DMS 273 (cell line): ENCODE data around the gene KLHL6.
A peak's percentile ranks its signal among the peaks of the same experiment; 100 is the strongest.

Source experiments
- DNase-seq: peaks from one replicate; lab custom pipeline; 2025; ENCODE audit not compliant: unreplicated experiment; lab: John Stamatoyannopoulos, UW

KLHL6 gene, protein sequence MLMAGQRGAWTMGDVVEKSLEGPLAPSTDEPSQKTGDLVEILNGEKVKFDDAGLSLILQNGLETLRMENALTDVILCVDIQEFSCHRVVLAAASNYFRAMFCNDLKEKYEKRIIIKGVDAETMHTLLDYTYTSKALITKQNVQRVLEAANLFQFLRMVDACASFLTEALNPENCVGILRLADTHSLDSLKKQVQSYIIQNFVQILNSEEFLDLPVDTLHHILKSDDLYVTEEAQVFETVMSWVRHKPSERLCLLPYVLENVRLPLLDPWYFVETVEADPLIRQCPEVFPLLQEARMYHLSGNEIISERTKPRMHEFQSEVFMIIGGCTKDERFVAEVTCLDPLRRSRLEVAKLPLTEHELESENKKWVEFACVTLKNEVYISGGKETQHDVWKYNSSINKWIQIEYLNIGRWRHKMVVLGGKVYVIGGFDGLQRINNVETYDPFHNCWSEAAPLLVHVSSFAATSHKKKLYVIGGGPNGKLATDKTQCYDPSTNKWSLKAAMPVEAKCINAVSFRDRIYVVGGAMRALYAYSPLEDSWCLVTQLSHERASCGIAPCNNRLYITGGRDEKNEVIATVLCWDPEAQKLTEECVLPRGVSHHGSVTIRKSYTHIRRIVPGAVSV

DNA sequence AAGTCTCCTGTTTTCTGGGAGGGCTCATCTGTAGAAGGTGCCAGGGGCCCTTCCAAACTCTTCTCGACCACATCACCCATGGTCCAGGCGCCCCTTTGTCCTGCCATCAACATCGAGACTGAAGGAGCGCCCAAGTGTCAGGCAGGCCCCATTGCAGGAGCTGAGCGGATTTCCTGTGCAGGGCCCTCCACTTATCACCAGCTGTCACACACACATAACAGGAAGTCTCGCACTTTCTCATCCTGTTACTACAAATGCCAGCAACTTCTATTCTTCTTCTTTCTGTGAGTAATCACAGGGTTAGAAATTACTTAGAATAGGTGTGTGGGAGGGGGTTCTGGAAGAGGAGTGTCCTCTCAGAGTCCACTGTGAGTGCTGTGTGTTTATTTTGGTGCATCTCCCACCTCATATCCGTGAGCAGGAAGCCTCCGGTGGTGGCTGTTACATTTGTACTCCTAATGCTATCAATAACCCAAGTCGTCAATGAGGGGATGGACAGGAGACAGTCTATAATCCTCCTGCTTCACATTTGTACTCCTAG is at the start of gene KLHL6:
Gene KLHL6 (minus strand): TSS at position 166 of the 541 bp plus-strand sequence. CDS start 53 bp downstream, at position 113.
- no peak for DNase-seq

DNA sequence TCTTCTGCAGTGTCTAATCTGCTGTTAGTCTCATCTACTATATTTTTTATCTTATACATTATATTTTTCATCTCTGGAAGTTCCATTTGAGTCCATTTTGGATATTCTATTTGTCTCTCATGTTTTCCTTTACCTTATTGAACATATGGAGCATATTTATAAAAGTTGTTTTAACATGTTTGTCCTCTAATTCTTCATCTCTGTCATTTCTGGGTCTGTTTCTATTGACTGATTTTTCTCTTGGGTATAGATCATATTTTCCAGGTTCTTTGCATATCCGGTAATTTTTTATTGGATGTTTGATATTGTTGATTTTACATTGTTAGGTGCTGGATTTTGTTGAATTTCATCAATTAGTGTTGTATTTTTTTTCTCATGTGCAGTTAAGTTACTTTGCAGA is 42.5 kb upstream of the KLHL6 start:
- DNase-seq: no peak

DNA sequence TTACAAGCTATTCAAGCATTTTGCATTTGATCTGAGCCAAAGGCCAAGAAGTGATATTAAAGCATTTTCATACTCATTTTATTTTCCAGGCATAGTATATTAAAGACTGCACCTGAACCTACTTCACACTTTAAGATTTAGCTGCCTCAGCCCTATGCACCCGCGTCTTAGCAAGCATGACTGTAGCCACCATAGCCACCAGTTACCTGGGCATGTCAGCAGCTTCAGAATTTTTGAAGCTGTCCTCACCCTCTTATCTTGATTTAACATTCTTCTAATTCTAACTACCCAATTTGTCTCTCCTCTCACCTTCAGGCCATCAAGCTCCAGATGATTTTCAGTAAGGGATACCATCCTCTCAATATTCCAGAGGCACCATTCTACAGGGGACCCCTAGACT is 39.1 kb upstream of the KLHL6 start:
- no peak for DNase-seq

DNA sequence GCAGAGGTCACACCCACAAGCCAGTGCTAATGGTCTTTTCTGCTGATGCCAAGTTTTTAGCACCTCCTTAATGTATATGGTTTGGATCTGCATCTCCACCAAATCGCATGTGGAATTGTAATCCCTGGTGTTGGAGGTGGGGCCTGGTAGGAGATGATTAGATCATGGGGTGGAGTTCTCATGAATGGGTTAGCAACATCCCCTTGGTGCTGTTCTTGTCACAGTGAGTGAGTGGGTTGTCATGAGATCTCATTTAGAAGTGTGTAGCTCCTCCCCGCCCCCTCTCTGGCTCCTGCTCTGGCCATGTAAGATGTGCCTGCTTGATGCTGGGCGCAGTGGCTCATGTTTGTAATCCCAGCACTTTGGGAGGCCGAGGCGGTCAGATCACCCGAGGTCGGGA is 37.3 kb upstream of the KLHL6 start:
- no peak for DNase-seq

DNA sequence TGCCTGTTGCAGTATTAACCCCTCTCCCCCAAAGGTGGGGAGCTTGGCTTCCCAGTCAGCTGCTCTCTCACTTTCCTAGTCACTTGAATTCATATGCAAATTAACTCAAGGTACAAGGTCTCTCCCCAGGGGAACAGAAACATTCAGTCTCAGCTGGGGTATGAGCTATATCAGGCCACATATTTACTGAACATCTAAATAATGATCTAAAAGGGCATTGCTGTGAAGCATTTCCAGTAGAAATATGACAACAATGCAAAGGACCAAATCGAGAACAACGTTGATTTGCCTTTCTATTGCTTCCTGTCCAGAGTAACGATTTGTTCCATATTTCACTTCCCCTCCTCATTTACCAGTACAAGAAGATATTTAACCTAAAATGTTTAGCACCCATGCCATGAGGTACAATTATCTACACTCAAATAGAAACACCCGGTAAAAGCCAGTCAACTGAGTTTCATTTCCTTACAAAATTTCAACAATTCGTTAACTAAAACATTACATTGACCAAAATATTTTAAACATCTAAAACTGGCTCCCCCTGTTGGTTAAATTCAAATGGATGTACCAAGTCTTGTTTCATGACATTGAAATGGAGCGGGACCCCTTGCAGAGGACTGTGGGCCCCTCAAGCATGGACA is 36.5 kb upstream of the KLHL6 start:
- peak; percentile 27 for DNase-seq

DNA sequence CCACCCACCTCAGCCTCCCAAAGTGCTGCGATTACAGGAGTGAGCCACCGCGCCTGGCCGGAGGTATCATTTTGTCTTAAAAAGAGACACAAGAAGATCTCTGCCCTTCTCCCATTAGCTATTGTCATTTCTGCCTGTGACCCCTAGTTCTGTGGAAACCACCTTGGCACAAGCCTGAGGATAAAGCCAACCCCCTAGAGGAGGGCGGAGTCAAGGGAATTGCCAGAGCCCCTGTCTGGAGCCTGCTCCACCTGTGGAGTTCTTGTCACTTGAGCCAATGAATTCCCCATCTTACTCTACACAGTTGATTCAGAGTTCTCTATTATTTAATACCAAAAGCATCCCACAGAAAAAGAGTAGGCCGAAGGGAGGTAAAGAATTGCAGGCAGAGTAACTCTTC is 34.9 kb upstream of the KLHL6 start:
- DNase-seq: no peak

DNA sequence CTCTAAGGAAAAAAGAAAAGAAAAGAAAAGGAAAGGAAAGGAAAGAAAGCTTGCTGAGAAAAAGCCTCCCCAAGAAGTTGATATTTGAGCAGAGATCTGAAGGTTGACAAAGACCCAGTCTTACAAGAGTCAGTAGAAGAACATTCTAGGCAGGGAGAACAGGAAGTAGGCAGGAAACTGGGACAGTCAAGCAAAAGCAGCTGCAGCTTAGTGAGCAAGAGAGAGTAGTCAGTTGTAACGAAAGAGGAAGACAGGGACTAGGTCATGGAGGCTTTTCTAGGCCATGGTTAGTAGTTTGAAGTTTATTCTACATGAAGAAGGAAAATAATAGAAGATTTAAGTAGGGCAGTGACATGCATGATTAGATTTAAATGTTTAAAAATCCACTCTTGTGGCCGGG is 31.8 kb upstream of the KLHL6 start:
- DNase-seq: no peak

DNA sequence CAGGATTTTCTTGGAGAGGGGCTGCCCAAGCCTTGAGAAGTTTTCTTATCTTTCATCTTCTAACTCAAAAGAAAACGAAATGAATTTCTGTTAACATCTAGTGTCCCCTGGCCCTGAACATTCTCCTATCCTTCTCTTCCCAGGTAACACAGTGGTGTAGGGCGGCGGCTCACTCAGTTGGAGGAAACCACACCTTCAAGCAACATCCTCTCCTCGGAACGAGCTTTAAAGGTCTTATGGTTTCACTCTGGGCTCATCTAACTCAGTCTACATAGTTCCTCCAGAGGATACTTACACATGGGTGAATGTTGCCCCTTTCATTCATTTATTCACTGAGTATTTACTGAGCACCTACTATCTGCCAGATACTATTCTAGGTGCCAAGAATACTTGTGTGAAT is 31.0 kb upstream of the KLHL6 start:
- no peak for DNase-seq

DNA sequence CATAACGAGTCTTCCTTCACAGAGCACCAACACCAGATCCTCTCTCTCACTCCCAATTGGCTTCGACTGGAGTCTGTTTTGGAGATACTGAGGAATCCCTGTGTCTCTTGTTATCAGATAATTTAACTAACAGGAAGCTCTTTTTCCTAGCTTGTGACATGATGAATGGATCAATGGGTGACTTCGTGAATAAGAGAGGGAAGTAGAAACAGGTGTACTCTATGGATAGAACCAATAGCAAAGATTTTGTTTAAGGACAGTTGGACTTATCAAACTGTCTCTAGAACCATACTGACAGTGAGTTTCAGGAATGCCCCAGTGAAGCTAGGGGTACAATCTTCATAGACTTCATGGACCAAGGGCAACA is 29.4 kb upstream of the KLHL6 start:
- DNase-seq: no peak

DNA sequence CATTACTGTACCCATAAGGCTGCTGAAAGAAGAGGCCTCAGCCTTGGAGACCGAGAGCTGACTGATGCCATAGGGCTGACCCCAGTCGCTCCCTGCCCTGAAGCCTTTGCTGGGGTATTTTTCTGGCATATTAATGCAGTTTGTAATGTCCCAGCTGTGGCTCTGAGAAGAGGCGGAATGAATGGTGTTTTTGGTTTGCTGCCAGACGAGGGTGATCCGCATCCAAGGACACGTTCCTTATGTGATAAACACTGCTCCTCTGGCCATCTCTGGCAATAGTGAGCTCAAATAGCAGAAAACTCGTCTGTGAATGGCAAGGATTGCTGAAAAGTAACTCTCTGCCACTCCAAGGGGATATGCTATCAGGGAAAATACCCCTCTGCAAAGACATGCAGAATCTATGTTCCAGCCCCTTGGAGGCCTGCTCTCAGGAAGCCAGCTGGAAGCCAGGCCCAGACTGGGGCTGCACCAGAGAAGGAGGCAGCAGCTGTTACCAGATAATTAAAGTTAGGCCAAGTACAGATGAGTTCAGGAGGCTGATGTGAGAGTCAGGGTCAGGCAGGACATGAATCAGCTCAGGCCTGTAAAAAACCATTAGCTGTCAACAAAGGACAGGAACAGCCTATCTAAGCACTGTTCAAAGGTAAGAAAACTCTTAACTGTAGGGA is 28.9 kb upstream of the KLHL6 start:
- peak; percentile 94 for DNase-seq

DNA sequence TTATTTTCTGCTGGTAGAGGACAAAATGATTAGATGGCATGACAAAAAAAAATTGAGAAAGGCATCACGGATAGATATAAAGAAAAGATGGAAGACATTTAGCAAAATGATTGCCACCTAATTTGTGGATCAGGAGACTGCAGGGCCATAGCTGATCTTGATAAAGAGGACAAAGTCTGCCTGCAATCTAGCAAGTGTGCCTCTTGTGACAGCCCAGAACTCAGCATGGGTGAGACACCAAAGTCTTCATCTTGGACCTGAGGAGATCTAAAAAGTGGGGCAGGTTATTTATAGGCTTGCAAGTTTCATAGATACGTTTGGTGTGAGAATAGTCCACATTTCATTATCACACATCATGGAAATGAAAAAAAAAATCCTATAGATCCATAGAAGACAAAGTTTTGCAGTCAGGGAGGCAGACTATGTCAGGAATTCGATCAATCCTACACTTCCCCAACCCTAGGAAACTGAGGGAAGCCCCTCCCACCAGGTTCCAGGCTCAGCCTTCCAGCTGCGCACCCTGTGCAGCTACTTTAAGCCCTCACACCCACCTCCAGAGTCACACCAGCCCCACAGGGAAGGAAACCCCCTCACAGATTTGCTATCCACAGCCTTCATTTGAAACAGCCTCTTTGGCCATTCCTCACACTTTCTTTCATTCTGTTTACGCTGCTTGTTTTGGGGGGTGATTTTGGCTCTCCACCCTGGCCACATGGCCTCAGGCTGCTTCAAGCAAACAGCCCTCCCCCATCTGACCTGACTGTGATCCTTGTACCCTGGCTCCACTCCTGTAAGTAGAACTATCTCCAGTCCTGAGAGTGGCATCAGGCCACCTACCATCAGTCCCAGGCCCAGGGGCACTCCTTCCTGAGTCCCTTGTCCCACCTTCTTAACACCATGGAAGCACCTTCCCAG is 28.1 kb upstream of the KLHL6 start:
- peak; percentile 65 for DNase-seq

DNA sequence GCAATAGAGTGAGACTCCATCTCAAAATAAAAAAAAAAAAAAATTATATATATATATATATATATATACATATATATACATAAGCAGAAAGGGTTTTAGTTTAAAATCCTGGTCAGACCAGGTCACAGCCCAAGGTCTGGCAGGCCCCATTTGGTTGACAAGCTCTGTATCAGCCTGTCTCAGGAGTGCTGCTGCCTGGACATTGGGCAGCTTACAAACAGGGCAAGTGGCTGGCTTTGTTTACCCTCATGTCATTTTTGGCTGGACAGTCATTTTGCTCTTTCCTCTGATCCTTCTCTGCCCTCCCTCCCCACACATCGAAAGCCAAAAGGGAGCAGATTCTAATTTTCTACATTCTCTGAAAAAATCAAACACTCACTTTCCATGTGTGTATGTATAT is 26.7 kb upstream of the KLHL6 start:
- no peak for DNase-seq

DNA sequence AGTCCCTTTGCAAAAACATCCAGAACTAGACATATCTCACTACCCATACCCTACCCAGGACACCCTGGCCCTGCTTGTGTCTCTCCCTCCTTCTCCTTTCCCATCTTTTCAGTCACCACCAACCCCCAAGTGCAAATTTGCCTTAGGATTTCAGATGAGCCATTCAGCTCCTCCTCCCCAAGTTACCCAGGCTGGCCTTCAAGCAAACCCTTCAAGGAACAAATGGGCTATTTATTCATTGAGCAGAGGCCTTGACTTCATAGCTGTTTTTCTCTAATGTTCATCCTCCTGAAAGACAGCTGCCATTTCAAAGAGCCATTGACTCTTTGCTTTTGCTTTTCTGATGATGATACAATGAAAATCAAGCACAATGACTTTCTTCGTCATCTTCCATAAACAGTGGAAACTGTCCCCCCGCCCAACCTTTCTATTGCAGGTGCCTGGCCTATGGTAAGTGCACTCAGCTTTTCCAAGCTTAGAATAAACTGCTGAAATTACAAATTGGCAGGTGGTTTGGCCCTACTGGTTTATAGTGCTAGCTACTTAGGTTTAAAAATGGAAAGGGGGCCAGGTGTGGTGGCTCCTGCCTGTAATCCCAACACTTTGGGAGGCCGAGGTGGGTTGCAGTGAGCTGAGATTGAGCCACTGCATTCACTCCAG is 26.1 kb upstream of the KLHL6 start:
- DNase-seq: no peak

DNA sequence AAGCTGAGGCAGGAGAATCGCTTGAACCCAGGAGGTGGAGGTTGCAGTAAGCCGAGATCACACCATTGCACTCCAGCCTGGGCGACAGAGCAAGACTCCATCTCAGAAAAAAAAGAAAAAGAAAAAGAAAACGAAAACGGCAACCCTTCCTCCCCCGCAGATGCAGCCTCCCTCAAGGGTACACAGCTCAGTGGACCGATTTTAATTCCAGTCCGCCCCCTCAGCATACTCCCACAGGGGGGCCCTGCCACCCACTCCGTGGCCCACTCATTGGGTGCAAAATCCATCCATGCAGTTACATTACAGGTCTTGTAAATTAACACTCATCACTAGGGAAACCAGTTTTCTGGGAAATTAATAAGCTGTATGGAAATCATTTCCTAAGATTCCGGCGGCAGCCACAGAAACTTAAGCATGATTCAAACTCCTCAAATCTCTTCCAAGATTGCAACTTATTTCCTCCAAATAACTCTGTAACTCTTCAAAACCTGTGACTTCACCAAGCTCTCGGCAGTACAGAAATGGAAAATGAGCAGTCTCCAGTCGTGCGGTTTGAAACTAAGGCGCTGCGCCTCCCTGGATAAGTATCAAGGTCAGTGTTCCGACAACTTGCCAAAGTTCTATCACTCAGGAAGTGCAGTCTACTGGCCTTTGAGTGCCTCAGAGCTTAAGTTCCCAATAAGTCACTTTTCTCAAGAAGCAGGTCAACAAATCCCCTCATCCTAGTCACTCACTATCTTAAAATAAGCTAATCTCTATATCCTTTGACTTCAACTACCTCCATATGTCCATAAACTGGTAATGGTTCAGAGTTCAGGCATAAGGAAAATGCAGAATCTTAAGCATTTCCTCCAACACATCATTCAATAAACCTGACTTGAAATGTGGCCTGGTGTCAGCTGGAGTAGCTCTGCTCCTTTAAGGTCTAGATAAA is 24.7 kb upstream of the KLHL6 start:
- DNase-seq: no peak

DNA sequence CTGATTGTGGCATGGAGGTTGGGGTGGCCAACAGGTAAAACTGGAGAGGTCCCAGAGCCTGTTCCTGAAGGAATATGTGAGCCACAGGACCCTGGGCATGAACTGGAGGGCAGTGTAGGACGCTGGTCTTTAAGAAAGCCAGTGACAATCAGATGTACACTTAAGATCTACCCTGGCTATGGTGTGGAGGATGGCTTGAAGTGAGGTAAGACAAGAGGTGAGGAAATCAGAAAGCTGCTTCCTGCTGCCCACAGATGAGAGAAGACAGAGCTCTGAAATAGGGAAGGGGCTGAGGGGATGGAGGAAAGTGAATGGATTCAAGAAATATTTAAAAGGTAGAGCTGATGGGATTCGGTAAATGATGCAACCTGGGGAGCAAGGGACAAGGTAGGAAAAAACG is 22.7 kb upstream of the KLHL6 start:
- no peak for DNase-seq

DNA sequence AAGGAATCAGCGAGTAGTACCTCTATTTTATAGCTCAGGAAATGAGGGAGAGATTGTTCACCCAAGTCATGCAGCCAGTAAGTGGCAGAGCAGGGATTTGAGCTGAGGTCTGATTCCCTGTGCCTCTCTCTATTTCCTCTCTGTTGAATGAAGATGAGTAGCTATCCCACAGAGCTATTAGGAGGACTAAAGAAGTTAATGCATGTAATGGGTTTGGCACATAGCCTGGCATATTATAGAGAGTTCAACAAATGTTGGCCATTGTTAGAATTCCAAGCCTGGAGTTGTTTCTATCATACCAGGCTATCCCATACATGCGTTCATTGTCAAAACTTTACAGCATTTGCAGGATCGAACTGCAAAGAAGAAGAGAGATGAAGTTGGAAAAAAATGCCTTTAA is 21.8 kb upstream of the KLHL6 start:
- DNase-seq: no peak

DNA sequence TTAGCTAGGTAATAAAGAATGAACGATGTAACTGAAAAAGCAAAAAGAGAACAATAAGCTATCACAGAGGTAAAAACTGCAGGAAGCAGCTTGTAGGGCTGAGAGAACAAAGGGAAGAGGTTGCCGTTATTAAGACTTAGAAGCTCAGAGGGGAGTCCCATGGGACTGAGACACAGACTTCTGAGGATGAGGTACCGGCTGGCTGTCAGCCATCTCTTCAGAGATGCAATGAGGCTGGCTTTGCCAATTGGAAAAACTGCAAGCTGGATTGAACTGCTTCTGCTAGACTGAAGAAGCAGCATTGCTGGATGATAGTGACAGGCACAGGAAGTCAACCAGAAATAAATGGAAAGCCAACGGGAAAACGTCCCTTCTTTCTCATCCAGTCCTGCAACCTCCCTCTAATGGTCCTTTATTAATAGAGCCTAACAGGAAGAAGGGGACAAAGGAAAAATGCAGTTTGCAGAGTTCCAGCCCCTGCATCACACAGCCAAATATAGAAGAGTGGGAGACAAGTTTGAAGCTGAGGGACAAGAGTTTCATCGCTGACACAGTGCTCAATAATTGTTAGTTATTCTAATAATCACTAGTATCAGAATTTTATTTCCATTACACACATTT is 21.1 kb upstream of the KLHL6 start:
- DNase-seq: peak; percentile 81

DNA sequence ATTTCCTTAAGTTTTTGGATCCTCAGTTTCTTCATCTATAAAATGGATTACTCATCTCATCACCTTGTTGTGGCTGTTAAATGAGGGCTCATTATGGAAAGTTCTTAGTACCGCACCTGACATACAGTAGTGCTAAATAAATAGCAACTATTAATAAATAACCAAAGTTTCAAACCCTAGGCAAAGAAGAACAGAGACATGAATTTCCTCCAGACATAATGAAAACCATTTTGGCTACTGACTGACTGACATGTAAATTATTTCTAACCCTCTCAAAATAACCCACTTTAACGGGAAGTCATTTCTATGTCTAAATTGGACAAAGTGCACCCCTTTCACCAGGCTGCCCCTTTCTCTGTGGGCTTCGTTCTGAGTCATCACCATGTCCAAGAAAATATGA is 17.4 kb upstream of the KLHL6 start:
- no peak for DNase-seq
